DND-41 (cell line): ENCODE results near the gene CMC2.

ENCODE experiments used
- CTCF ChIP-seq: IDR thresholded peaks from 2 replicates; pipeline ENCODE4 v1.5.1; 2012; ENCODE audit warnings: borderline replicate concordance, low read length, moderate library complexity, mild to moderate bottlenecking; ENCODE audit not compliant: poor library complexity, severe bottlenecking; ENCODE audit errors: extremely low read depth
- EZH2 ChIP-seq: IDR thresholded peaks from 3 replicates; pipeline ENCODE4 v1.6.1; 2012; ENCODE audit warnings: borderline replicate concordance, low read depth, mild to moderate bottlenecking, moderate library complexity, low read length, inconsistent platforms; ENCODE audit not compliant: severe bottlenecking

- TF ChIP-seq EZH2 (no peak), CTCF (no peak)
Measured at GRCh38 chr16:80958284-80958683, 48.4 kb downstream of the CMC2 start.
